Cardiac muscle cell (in vitro differentiated cells and primary cell): ENCODE data around the gene TRMT13. TPM values are rescaled to one million over a fixed set of nuclear protein-coding genes. Genes with fewer than 3 reads are reported as not detected.

Experiments
- DNase-seq, 2 donors: peaks; one replicate each; pipeline versions ENCODE4 v3.0.0 to v3.0.0-alpha.2; 2010 to 2017; ENCODE audit warnings: low read depth in 1 of 2, low spot score in 1 of 2
- H3K27ac ChIP-seq: fragments of 200-600 bp; sonication (generic); 2 replicates; pipeline ENCODE4 v1.5.1; 2016
- H3K27me3 ChIP-seq: fragments of 200-600 bp; sonication (generic); 2 replicates; pipeline ENCODE4 v1.6.0; 2016; ENCODE audit warnings: control low read depth
- H3K36me3 ChIP-seq: fragments of 200-600 bp; sonication (generic); 2 replicates; pipeline ENCODE4 v1.5.1; 2016; ENCODE audit warnings: control low read depth
- H3K4me1 ChIP-seq: fragments of 200-600 bp; sonication (generic); 2 replicates; pipeline ENCODE4 v1.8.1; 2017; ENCODE audit warnings: low read depth, mild to moderate bottlenecking, mixed run types
- H3K4me3 ChIP-seq: fragments of 200-600 bp; sonication (generic); 2 replicates; pipeline ENCODE4 v1.5.1; 2016; ENCODE audit warnings: mild to moderate bottlenecking
- H3K9me3 ChIP-seq: fragments of 200-600 bp; sonication (generic); 2 replicates; pipeline ENCODE4 v1.5.1; 2017; ENCODE audit warnings: low read depth, mild to moderate bottlenecking, control low read depth
- polyA plus RNA-seq: library from polyadenylated mRNA; unstranded; fragments of >200 nt; fragmentation: Nextera tagmentation; extraction: Ambion mirVana; gene quantifications from 2 replicates; pipeline ENCODE4 v1.2.1, GENCODE V29; 2016
- total RNA-seq: library from RNA; depleted of rRNA; stranded (reverse); fragments of >200 nt; gene quantifications from 2 replicates; pipeline ENCODE4 v1.2.3, GENCODE V29; 2016
- TF ChIP-seq, protein P1 (sequence below): IDR thresholded peaks from 2 replicates; pipeline ENCODE4 v1.5.1; 2012; ENCODE audit warnings: low read depth, mild to moderate bottlenecking, low read length

Gene TRMT13
- total and polyA plus RNA-seq, 2 experiments from 2014 or later: 15.0 to 15.8 TPM

DNA sequence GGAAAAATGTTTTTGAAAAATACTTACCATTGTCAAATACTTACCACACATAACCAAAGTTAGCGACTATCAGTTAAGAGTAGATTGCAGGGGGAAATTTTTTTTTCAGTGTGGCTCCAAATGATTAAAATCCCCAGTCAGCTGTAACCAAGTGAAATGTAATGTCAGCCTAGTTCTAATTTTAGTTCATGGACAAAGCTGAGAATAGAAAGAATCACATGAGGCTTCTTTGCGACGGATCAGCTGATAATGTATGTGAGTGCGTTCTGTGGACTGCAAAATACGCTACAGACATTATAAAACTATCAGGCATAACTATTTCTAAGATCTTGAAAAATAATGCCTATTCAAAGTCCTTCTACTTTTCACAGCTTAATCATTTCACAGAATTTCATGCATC, 45.1 kb downstream of the TRMT13 start, which contains the start of gene LRRC39:
LRRC39 (minus strand) TSS at position 166 of the 400 bp plus-strand sequence. CDS start 9,740 bp downstream, outside the sequence.
- TF ChIP-seq, protein P1, sequence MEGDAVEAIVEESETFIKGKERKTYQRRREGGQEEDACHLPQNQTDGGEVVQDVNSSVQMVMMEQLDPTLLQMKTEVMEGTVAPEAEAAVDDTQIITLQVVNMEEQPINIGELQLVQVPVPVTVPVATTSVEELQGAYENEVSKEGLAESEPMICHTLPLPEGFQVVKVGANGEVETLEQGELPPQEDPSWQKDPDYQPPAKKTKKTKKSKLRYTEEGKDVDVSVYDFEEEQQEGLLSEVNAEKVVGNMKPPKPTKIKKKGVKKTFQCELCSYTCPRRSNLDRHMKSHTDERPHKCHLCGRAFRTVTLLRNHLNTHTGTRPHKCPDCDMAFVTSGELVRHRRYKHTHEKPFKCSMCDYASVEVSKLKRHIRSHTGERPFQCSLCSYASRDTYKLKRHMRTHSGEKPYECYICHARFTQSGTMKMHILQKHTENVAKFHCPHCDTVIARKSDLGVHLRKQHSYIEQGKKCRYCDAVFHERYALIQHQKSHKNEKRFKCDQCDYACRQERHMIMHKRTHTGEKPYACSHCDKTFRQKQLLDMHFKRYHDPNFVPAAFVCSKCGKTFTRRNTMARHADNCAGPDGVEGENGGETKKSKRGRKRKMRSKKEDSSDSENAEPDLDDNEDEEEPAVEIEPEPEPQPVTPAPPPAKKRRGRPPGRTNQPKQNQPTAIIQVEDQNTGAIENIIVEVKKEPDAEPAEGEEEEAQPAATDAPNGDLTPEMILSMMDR: no peak
- Histone ChIP-seq H3K36me3 (no peaks in the 10 kb centered on the region), H3K4me3 (peak within 1 kb of the TSS; percentile 16), H3K9me3 (no peaks in the 10 kb centered on the region), H3K27ac (peak within 1 kb of the TSS; percentile 63), H3K4me1 (peaks cover 15% of the 10 kb centered on the region), H3K27me3 (no peaks in the 10 kb centered on the region)
- DNase-seq: peak in 1 of 2 donors; percentile 53

DNA sequence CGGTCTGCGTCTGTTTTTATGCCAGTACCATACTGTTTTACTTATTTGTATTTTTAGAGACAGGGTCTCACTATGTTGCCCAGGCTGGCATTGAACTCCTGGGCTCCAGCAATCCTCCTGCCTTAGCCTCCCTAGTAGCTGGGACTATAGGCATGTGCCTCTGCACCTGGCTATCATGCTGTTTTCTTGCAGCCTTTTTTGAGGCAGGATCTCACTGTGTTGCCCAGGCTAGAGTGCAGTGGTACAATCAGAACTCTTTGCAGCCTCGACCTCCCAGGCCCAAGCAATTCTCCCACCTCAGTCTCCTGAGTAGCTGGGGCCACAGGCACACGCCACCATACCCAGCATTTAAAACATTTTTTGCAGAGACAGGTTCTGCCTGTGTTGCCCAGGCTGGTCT, 50.4 kb downstream of the TRMT13 start:
- H3K36me3 ChIP-seq: no peaks in the 10 kb centered on the region
- no peak overlapping the region for H3K4me3 ChIP-seq
- H3K27ac ChIP-seq: no peak overlapping the region
- TF ChIP-seq, protein P1: no peak
- no peaks in the 10 kb centered on the region for H3K27me3 ChIP-seq
- no peaks in the 10 kb centered on the region for H3K9me3 ChIP-seq
- DNase-seq: no peak
- H3K4me1 ChIP-seq: peaks cover 7% of the 10 kb centered on the region

DNA sequence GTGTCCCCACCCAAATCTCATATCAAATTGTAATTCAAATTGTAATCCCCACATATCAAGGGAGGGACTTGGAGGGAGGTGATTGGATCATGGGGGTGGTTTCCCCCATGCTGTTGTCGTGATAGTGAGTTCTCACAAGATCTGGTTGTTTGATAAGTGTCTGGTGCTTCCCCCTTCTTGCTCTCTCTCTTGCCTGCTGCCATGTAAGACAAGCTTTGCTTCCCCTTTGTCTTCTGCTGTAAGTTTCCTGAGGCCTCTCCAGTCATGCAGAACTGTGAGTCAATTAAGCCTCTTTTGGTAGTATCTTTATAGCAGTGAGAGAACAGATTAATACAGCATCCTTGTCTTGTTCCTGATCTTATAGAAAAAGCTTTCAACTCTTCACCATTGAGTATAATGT, 51.6 kb downstream of the TRMT13 start:
- Histone ChIP-seq H3K36me3 (no peaks in the 10 kb centered on the region), H3K4me1 (peaks cover 2% of the 10 kb centered on the region), H3K9me3 (no peaks in the 10 kb centered on the region), H3K27ac (no peak overlapping the region), H3K4me3 (no peak overlapping the region), H3K27me3 (no peaks in the 10 kb centered on the region)
- TF ChIP-seq, protein P1: no peak
- DNase-seq: no peak

DNA sequence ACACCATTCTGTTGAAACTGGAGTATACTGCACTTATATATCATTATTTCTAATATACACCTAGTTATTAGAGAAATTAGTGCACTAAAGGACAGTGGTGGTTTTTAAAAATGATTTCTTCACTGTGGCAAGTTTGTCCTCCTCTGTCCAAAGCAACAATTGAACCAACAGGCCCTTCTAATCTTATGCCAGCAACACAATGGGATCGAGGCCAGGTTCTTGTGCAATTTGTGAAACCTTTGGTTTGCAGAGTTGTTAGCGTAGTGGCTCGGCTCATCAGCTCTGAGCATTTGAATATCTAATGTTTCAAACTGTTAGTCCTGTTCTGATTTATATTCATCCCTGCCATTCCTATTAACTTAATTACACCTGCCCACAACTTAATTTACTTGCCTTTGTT, 54.9 kb downstream of the TRMT13 start:
- no peaks in the 10 kb centered on the region for H3K27me3 ChIP-seq
- no peaks in the 10 kb centered on the region for H3K36me3 ChIP-seq
- H3K4me3 ChIP-seq: no peak overlapping the region
- H3K27ac ChIP-seq: peak overlapping the region; percentile 19
- TF ChIP-seq, protein P1: no peak
- no peaks in the 10 kb centered on the region for H3K9me3 ChIP-seq
- DNase-seq: peak in 1 of 2 donors; percentile 92
- no peaks in the 10 kb centered on the region for H3K4me1 ChIP-seq

DNA sequence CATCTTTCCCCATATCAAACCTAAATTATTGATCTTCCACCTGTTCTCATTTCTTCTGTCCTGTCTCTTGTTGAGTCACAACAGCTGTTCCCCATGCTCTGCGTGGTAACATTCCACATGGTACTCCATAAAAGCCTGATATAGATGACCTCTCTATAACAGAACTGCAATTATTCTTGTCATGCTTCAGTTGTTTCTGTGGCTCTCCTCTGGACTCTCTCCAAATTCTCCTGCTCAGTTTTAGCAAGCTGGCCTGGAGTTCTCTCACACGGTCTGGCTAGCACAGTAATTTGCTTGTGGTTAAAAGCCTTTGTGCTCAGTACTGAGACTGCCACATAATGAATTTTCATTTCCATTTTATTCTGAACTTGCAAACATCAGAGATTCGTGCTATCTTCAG, 55.7 kb downstream of the TRMT13 start:
- Histone ChIP-seq H3K4me3 (no peak overlapping the region), H3K4me1 (no peaks in the 10 kb centered on the region), H3K36me3 (no peaks in the 10 kb centered on the region), H3K9me3 (no peaks in the 10 kb centered on the region), H3K27me3 (no peaks in the 10 kb centered on the region), H3K27ac (peak overlapping the region; percentile 19)
- peak in 1 of 2 donors; percentile 91 for DNase-seq
- TF ChIP-seq, protein P1: no peak
